ENCODE data around the gene SATL1. TPM values are rescaled to one million over a fixed set of nuclear protein-coding genes. Genes with fewer than 3 reads are reported as not detected.

SATL1 gene
- total RNA-seq, 1 experiment from 2014 or later, result 0.22 TPM

GRCh38 chrX:85065512-85066198 lies 177.9 kb downstream of the SATL1 start:
- ChIA-PET CTCF (no interaction called here), POLR2A (no interaction called here)
- H3K27me3 Mint-ChIP-seq (ENCODE audit: low read depth), result no peaks in the 10 kb centered on the region
- no peak for DNase-seq (ENCODE audit: low spot score)
- H3K4me1 Mint-ChIP-seq, result no peaks in the 10 kb centered on the region
- H3K27ac Mint-ChIP-seq, result no peak overlapping the region
- no peaks in the 10 kb centered on the region for H3K9me3 Mint-ChIP-seq
- H3K4me3 Mint-ChIP-seq, result no peak overlapping the region
- peaks cover 10% of the 10 kb centered on the region for H3K36me3 Mint-ChIP-seq
- no peak for ATAC-seq
- TF ChIP-seq NR2C2 (CRISPR knock-in tag; IDR thresholded peaks at IDR 0.05), result no peak
- TF ChIP-seq, protein P1, sequence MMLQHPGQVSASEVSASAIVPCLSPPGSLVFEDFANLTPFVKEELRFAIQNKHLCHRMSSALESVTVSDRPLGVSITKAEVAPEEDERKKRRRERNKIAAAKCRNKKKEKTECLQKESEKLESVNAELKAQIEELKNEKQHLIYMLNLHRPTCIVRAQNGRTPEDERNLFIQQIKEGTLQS (CRISPR knock-in tag; conservative IDR thresholded peaks at IDR 0.05), result no peak

DNA sequence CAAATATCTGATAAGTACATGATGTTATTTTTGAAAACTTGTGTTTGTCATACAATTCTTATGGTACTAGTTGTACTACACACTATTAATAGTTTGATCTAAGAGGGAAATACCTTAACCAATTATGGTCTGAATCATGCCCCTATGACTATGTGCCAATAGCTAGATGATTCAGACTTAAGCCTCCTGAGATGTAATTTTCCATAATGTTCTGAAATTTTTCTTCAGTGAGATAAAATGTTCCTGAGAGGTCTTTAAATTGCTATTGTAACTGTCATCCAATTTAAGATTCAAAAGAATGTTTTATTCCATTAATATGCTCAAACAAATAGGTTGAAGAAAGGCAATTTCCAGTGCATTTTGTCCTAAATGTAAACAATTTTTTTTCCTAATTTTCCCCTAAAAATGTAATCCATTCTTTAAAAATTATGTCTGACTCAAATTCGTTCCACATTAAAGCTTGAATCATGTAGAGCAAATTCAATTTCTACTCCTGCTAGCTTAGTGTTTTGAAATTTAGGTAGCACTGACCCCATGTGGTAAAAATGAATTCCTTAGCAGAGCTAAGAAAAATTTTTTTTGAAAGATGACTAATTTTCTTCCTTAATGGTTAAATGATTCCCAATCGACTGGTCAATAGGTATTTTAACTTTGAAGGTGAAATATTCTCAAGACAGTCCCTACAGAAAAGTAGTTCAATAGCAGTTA lies 190.8 kb downstream of the SATL1 start:
- DNase-seq (ENCODE audit: low spot score), result no peak
- ChIA-PET POLR2A (no interaction called here), CTCF (interaction anchor here (2.0 kb wide), 1 partner anchor 323 kb away, joined by 11 read pairs; no protein-coding TSS in a partner anchor)
- TF ChIP-seq ZBTB43 (CRISPR knock-in tag; IDR thresholded peaks at IDR 0.05) (no peak), OVOL2 (CRISPR knock-in tag; IDR thresholded peaks at IDR 0.05; ENCODE audit: borderline replicate concordance) (no peak), ZNF317 (CRISPR knock-in tag; IDR thresholded peaks at IDR 0.05; ENCODE audit: borderline replicate concordance, low read depth) (no peak), ZNF121 (CRISPR knock-in tag; IDR thresholded peaks at IDR 0.05) (no peak)
- TF ChIP-seq, protein P2, sequence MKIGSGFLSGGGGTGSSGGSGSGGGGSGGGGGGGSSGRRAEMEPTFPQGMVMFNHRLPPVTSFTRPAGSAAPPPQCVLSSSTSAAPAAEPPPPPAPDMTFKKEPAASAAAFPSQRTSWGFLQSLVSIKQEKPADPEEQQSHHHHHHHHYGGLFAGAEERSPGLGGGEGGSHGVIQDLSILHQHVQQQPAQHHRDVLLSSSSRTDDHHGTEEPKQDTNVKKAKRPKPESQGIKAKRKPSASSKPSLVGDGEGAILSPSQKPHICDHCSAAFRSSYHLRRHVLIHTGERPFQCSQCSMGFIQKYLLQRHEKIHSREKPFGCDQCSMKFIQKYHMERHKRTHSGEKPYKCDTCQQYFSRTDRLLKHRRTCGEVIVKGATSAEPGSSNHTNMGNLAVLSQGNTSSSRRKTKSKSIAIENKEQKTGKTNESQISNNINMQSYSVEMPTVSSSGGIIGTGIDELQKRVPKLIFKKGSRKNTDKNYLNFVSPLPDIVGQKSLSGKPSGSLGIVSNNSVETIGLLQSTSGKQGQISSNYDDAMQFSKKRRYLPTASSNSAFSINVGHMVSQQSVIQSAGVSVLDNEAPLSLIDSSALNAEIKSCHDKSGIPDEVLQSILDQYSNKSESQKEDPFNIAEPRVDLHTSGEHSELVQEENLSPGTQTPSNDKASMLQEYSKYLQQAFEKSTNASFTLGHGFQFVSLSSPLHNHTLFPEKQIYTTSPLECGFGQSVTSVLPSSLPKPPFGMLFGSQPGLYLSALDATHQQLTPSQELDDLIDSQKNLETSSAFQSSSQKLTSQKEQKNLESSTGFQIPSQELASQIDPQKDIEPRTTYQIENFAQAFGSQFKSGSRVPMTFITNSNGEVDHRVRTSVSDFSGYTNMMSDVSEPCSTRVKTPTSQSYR (CRISPR knock-in tag; IDR thresholded peaks at IDR 0.05), result no peak
- Mint-ChIP-seq H3K4me3 (no peak overlapping the region), H3K4me1 (no peaks in the 10 kb centered on the region), H3K27ac (no peak overlapping the region), H3K36me3 (peaks cover 3% of the 10 kb centered on the region), H3K27me3 (ENCODE audit: low read depth) (no peaks in the 10 kb centered on the region), H3K9me3 (0 out of 2 replicates have a peak, but pooled peaks cover 3% of the 10 kb centered on the region)
- no peak for ATAC-seq

GRCh38 chrX:85052205-85052604 lies 191.4 kb downstream of the SATL1 start:
- Mint-ChIP-seq H3K4me3 (no peak overlapping the region), H3K27ac (no peak overlapping the region), H3K36me3 (peaks cover 3% of the 10 kb centered on the region), H3K9me3 (0 out of 2 replicates have a peak, but pooled peaks cover 3% of the 10 kb centered on the region), H3K4me1 (no peaks in the 10 kb centered on the region), H3K27me3 (ENCODE audit: low read depth) (no peaks in the 10 kb centered on the region)
- no peak for DNase-seq (ENCODE audit: low spot score)
- CTCF ChIA-PET, result interaction anchor here (2.0 kb wide), 1 partner anchor 322 kb away, joined by 11 read pairs; no protein-coding TSS in a partner anchor
- ATAC-seq, result no peak
- POLR2A ChIA-PET, result no interaction called here
- TF ChIP-seq ZBTB21 (CRISPR knock-in tag; IDR thresholded peaks at IDR 0.05; ENCODE audit: borderline replicate concordance) (no peak), MXD4 (CRISPR knock-in tag; IDR thresholded peaks at IDR 0.05; ENCODE audit: borderline replicate concordance) (no peak), ZNF232 (CRISPR knock-in tag; IDR thresholded peaks at IDR 0.05) (no peak), ZMAT4 (CRISPR knock-in tag; IDR thresholded peaks at IDR 0.05) (no peak), ZNF423 (CRISPR knock-in tag; IDR thresholded peaks at IDR 0.05) (no peak), ZNF532 (CRISPR knock-in tag; IDR thresholded peaks at IDR 0.05; ENCODE audit: borderline replicate concordance) (no peak), IRF2 (CRISPR knock-in tag; IDR thresholded peaks at IDR 0.05; ENCODE audit: borderline replicate concordance, low read depth) (no peak)
- TF ChIP-seq, protein P3, sequence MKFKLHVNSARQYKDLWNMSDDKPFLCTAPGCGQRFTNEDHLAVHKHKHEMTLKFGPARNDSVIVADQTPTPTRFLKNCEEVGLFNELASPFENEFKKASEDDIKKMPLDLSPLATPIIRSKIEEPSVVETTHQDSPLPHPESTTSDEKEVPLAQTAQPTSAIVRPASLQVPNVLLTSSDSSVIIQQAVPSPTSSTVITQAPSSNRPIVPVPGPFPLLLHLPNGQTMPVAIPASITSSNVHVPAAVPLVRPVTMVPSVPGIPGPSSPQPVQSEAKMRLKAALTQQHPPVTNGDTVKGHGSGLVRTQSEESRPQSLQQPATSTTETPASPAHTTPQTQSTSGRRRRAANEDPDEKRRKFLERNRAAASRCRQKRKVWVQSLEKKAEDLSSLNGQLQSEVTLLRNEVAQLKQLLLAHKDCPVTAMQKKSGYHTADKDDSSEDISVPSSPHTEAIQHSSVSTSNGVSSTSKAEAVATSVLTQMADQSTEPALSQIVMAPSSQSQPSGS (CRISPR knock-in tag; IDR thresholded peaks at IDR 0.05; ENCODE audit: borderline replicate concordance, low read depth), result no peak
- TF ChIP-seq, protein P4, sequence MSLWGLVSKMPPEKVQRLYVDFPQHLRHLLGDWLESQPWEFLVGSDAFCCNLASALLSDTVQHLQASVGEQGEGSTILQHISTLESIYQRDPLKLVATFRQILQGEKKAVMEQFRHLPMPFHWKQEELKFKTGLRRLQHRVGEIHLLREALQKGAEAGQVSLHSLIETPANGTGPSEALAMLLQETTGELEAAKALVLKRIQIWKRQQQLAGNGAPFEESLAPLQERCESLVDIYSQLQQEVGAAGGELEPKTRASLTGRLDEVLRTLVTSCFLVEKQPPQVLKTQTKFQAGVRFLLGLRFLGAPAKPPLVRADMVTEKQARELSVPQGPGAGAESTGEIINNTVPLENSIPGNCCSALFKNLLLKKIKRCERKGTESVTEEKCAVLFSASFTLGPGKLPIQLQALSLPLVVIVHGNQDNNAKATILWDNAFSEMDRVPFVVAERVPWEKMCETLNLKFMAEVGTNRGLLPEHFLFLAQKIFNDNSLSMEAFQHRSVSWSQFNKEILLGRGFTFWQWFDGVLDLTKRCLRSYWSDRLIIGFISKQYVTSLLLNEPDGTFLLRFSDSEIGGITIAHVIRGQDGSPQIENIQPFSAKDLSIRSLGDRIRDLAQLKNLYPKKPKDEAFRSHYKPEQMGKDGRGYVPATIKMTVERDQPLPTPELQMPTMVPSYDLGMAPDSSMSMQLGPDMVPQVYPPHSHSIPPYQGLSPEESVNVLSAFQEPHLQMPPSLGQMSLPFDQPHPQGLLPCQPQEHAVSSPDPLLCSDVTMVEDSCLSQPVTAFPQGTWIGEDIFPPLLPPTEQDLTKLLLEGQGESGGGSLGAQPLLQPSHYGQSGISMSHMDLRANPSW (CRISPR knock-in tag; conservative IDR thresholded peaks at IDR 0.05; ENCODE audit: low read depth), result no peak
